Panc1 (cell line): ENCODE measurements around the gene ACOX1.

Experiments used
- CTCF ChIP-seq: fragments of 450-650 bp; IDR thresholded peaks from 2 replicates; pipeline ENCODE4 v1.5.1; 2017; ENCODE audit warnings: mild to moderate bottlenecking
- POLR2AphosphoS5 ChIP-seq: IDR thresholded peaks from 2 replicates; pipeline ENCODE4 v1.6.1; 2012; ENCODE audit warnings: mild to moderate bottlenecking, low read depth, low read length, moderate library complexity
- SIN3A ChIP-seq: IDR thresholded peaks from 2 replicates; pipeline ENCODE4 v1.6.1; 2012; ENCODE audit warnings: low read depth, mild to moderate bottlenecking, low read length, moderate library complexity, borderline replicate concordance; ENCODE audit not compliant: insufficient read depth

GRCh38 chr17:75898791-75899190 lies 80.2 kb downstream of the ACOX1 start:
- no peak for TF ChIP-seq CTCF
- TF ChIP-seq POLR2AphosphoS5, result no peak
- TF ChIP-seq SIN3A, result no peak
